GM18520 (cell line): ENCODE data around the gene PRKD3.

Experiments used
- ATAC-seq: cut with Tn5 transposase; IDR thresholded peaks from one replicate; pipeline ENCODE4 v1.9.1; 2021; ENCODE audit not compliant: unreplicated experiment

The PRKD3 gene

DNA sequence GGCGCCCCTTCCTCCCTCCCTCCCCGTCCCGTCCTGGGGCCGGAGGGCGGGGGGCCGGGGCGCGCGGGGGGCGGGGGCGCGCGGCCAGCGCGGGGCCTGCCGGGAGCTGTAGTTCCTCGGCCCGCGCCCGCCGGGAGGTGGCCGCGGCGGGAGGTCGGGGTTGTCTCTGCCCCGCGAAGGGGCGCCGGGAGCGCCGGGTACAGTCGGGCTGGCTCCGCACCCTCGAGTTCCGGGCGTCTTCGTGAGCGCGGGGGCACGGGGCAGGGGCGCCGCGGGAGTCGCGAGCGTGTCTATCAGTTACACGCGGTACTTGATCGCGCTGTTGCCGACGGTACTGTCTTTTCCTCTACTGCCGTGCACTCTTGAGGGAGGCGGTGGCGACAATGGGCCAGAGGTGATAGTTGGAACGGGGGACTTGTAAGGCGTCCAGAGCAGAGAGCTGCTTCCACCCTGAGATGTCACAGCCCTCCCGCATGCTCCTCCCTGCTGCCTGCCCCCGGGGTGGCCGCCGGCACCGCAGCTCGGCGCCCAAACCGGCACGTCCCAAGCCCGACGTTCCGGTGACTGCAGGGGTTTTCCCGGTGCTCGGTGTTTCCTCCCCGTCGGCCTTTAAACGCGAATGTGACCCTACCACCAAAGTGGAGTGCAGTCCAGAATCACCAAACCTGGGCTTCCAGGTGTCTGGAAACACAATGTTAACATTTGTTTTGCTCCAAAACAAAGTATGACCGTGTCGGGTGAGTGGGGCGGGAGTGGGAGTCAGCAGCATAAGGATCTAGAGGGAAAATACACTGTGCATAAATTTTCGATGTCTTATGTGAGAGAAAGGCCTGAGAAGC lies at the start of gene PRKD3:
Gene PRKD3, minus strand, starts transcription at position 48 of the 839 bp plus-strand sequence. CDS start 8,309 bp downstream, outside the sequence.
- ATAC-seq, result peak; percentile 43

DNA sequence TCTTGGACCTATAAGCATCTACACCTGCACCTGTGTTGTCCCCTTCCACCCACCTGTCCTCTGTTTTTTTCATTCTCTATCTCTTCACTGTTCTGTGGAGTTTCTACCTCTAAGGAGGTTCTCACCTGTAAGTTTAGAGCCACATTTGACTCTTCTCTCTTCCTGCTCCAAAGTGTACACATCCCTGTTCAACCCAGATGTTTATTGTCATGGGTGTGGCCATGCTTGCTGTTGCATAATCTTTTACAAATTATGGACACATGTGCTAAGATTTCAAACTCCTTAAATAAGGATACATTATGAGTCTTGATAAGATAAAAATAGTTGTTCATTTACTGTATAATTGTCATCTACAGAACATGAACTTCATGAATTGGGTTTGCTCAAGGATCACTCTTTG lies 47.4 kb upstream of the PRKD3 start:
- ATAC-seq, result no peak

DNA sequence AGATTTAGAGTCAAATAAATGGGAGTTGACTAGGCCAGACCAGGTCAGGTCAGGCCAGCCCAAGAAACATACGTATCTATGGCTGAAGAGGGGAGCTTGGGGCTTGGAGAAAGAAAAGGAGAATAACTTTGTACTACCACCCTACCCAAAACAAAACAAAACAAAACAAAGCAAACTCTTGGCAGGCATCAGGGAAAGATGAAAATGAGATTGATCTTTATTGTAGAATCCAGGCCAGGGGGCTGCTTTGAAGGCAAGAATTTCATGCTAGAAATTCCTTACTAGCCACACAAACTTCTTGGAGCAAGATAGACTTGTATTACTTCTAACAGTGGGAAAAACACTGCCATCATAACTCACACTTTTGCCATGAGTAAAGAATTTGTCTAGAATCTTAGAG lies 46.0 kb upstream of the PRKD3 start:
- ATAC-seq, result no peak

DNA sequence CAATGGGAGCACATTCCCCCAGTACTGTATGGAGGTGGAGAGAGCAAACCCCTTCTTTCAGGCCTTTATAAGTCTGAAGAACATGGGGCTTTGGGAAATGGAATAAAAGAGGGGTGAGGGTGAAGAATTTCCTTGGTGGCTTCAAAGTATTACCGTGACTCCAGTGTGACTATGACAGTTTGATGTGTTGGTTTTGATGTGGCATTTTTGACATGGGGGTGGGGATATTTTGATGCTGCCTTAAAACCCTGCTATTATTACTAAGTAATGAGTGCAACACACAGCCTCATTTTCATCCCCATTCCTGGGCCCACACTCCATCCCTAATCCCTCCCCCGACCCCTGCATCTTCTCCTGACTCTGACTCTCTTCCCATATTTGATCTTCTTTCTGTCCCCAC lies 43.4 kb upstream of the PRKD3 start:
- ATAC-seq, result no peak

DNA sequence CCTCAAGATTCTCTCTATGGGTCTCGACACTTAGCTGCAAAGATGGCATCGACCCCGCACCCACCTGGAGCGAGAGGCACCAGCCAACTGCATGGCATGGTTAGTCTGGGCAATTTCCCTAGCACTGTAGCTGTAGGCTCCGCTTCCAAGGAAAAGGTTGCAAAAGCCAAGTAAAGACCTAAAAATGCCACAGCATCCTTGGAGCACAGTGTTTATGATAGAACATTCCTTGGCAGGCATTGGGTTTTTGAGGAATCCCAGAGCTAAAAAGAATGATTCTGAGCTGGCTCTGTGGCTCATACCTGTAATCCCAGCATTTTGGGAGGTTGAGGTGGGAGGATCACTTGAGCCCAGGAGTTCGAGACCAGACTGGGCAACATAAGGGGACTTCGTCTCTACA lies 42.7 kb upstream of the PRKD3 start:
- ATAC-seq, result no peak

DNA sequence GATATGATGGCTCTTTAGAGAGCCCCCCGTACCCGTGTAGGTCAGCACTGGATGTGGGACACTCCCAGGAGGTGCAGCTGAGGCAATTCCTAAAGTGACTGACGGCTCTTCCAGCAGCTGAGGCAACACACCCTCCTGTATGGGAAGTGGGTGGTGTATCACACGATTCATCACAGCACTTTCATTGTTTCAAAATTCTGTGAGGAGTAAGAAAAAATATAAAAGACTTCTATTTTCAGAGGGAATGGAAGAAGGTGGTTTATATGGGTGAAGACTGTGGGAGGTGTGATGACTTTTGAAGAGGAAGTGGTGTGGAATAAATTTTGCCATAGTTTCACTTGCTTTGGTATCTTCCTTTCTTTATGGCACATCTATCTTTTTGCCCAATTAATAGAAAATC lies 42.1 kb upstream of the PRKD3 start:
- no peak for ATAC-seq

DNA sequence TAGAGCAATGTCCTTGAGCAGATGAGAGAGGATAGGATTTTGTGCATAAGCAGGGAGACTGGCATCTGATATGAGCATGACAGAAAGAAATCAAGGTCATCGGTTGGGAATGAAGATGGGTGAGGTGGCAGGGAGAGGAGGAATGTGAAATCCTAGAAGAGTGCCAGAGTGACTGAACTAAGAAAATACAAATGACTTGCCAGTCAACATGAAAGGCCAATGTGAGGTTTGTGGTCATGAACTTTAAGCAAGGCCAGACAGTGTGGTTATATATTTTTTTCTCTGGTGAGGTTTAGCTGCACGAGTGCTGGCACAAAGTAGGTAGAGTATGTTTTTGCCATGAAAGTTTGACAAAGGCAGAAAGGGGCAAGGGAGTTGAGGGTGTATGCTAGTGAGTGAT lies 41.0 kb upstream of the PRKD3 start:
- peak; percentile 89 for ATAC-seq

DNA sequence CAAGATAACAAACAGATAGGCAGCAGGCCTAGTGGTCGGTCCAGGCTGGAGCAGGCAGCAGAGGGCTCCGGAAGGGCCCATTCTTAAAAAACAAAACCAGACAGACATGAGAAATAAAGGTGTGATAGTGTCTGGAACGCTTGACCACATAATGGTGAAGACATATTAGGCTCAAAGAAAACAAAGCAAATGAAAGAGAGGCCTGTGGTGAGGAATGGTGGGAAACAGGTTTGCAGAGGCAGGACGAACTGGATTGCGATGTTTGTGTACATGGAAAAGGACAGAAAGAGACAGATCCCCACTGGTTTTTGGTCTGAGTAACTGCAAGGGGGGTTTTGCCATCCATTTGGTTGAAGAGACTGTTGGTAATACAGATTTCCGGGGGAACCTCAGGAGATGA lies 39.7 kb upstream of the PRKD3 start:
- ATAC-seq, result no peak

DNA sequence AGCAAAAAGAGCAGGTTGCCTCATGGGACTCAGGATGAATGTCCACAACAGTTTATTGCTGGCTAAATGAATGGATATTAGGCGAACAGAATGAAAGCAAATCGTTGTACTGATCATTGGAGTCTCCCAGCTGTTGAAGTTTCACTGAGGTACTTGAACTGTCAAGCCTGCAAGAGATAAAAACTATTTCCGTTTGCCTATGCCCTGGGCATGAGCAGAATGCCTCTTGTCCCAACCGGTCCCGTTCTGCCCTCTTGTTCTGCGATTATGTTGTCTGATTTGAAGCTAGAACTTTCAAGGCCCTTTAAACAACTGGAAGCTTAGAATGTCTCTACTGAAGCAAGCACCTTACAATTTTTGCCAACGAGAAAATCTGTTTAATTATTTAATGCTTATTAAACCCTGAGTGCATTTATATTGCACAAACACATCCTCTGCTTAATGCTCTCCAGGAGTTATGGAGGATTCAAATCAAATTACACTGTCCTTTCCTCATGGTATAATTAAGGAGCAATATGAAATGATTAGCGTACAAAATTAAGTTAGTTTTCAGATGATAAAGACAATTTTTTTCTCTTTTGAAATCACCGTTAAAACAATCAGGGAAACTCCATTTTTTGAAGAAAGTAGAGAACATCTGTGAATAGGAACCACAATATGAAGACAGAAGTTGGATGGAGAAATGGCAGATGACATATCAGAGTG lies 37.5 kb upstream of the PRKD3 start:
- ATAC-seq, result no peak

DNA sequence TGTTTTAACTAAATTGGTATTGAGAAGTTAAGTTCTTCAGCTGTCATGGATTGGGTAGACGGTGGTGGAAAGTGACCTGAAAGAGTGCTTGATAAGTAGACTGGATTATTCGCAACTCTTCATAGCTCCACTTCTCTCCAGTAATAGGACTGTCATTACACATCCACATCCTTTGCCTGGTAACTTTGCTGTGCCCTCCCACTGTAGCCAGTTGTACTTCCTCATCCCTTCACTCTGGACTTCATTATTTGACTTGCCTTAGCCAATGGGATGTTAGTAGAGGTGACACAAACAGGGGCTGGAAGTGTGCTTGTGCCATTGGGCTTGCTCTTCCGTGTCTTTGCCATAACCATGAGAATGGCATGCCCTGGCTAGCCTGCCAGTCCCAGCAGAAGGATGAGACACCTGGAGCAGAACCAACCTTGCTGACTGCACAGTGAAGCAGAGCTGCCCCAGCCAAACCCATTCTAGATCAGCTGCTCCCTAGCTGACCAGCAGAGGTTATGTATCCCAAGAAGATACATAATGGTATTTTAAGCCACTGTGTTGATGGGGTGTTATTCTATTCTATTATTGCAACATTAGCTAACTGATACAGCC lies 36.7 kb upstream of the PRKD3 start:
- ATAC-seq, result no peak

DNA sequence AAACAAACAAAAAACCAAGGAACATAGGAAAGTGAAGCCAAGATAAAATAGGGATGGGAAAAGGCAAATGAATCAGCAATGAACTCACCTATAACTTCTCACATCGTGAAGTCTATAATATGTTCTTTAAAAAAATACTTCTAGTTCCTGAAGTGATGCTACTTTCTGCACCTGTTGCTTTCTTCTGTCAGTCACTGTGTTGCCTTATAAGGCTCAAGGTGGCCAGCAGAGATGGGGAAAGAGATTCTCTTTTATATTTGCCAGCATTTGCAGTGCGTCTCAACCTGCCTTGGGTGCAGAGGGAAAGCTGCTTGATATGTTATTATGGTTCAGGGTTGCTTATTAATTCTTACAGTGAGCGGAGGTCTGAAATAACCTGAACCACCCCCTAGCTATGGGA lies 33.8 kb upstream of the PRKD3 start:
- no peak for ATAC-seq

DNA sequence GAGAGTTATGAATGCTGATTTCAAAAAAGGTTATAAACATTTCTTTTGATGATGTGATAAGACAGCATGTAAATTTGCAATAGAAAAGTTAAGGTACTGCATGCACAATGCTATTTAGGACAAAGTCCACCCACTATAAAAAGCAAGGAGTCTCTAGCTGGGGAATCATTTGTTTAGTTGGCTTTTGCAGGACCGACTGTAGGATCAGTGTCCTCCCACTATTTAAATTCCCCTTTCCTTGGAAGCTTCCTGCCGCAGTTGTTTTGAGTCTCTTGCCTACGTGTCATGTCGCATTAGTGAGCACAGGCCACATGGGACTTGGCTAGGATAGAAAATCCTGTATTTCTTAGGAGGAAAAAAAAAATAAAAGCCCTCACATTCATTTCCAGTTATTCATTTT lies 32.9 kb upstream of the PRKD3 start:
- ATAC-seq, result no peak

DNA sequence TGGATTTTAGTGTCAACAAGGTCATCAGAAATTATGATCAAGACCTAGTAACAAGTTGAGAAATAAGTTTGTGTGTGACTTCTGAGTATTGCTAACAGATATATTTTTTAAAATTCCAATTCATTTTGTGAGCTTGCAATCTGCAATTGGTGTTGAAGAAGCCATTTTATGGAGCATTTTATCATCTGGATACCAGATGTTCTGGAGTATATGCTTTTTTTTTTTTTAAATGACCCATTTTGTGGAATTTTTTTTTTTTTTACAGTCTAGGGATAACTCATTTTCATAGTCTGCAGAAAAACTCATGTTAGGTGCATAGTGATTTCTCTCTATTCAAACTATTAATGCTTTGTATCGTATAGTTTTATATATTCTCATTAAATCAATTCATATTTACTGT lies 32.4 kb upstream of the PRKD3 start:
- ATAC-seq, result no peak

DNA sequence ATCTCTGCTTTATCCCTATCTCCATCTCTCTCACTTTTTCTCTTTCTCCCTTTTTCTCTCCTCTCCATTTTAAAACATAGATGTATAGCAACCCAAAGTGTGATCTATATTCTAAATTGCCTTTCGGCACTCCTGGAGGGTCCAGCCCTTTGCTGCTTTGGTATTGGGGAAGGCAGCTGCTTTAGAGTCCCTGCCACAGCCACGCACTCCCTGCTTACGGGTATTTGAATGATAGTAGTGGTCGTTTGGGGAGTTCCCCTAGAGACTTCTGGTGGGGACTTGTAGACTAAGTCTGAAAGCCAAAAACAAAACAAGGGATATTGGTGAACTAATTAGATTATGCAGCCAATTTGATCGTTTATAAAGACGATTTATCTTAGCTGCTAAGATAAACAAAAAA lies 31.7 kb upstream of the PRKD3 start:
- ATAC-seq, result no peak

DNA sequence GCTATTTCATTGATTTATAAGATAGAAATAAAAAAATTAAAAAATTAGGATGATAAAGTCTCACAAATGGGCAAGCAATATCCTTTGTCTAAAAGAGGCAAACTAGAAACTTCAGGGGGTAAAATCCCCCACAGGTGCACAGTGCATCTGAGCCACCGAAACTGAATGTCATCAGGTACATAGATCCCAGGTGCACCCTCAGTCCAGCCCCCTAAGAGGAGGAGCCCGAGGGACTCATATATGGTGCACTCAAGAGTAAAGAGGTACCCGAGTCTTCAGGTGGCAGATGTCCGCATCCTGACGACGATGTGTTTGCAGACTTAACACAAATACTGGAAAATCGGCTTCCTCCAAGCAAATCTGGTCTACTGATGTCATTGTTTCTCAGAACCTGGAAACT lies 31.1 kb upstream of the PRKD3 start:
- no peak for ATAC-seq

DNA sequence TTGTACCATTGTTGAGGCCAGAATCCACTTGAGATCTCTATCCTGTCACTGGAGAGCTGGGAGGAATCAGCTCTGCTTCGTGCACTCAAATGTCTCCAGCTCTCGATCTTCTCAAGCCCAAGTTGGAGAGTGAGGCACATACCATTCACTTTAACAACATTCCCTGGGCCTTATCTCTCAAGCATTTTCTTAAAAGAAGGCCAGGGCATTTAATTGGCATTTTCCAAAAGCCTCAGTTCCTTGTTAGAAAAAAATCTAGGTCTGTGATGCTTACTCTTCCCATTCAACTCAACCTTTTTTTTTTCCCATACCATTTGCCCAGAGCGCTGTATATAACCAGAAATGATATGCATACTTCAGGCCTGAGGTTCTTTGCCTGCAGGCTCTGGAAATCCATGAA lies 29.9 kb upstream of the PRKD3 start:
- ATAC-seq, result no peak

DNA sequence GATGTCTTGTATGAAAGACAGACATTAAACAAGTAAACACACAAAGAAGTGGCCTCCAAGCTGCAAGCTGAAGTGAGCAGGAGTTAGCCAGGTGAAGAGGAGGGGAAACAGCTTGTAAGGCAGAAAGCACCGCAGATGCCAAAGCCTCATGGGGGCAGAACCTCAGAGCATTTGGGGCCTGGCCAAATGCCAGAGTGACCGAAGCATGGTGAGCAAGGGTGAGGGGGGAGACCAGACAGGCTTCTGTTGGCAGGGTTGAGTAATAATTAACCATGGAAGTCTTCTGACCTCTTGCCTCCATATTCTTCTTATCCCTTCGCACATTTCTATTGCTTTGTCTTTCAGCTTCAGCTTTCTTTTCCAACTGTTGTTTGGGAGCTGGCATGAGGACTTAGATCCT lies 25.4 kb upstream of the PRKD3 start:
- no peak for ATAC-seq

DNA sequence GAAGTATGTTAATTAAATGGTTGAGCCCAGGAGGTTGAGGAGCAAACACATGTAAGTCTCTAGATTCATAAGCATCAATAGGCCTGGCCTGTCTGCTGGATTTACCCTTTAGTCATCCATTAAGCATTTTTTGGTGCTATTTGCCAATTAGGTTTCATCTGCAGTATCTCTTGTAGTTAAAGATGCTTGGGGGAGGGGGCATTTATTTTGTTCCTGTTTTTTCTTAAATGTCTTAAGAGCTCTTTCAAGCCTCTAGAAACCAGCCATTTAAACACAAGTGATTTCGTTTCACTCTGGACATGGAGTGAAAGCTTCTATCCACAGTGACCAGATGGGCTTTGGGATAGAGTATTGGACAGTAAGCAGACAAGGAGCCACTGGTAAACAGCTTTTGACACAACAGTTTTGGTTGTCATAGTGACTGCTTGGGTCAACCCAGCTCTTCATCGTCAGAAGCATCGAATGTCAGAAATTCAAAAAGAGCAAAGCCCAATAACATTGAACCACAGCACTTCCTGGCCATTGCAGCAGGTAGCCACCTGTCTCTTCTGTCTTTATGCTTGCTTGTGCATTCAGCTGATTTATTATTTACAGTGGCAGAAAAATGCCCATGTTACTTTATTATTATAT lies 24.7 kb upstream of the PRKD3 start:
- no peak for ATAC-seq

DNA sequence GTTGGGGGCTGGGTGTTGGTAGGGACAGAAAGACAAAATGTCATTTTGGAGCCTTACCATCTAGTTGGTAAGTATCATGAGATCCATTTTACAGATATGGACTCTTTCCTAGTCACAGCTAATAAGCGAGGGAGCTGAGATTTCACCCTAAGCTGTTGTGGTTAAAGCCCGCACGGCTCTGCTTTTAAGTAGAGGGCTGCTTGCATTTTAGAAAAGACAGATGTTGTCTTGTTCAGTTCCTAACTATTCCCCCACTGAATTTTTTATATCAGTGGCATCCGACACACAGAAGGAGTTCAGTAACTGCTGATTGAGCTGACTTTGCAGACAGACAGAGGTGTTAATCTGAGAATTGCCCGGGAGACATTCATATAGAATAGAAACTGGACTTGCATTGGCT lies 23.5 kb upstream of the PRKD3 start:
- no peak for ATAC-seq

DNA sequence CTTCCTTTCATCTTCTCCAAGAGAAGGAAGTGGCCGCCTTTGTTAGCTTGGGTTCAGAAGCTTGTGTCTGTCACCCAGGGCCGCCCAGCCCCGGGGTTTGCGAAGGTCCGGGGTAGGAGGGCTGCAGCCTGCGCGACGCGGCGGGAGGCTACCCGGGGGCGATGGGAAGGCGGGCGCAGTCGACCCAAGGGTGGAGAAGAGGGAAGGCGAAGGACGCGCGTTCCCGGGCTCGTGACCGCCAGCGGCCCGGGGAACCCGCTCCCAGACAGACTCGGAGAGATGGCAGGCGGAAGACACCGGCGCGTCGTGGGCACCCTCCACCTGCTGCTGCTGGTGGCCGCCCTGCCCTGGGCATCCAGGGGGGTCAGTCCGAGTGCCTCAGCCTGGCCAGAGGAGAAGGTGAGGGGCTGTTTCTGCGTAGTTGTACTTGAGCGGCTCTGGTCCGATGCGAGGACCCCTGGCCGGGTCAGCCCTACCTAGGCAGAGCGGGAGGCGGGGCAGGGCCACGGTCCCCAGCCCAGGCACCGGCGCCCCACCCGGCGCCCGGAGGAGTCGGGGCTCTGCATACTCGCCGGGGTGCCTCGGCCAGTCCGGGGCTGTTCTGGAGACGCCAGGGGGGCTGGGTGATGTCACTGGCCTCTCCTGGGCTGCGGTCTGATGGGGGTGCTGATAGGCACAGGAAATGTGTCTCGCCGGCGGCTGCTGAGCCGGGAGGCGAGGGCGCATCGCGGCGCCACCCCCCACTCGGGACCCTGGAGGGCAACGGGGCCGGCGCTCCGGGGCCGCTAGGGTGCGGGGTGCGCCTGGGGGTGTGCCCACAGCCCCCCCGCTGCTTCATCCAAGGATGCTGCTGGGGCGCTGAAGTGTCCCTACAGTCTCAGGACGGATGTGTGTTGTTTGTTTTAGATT lies 20.1 kb upstream of the PRKD3 start, which contains the start of gene QPCT:
Gene QPCT, plus strand, starts transcription at position 178 of the 909 bp plus-strand sequence. Its CDS starts 102 bp downstream, at position 280.
- peak; percentile 29 for ATAC-seq
